Activated CD4-positive, alpha-beta memory T cell treated with anti-CD3 and anti-CD28 coated beads, Interleukin-2, amount 10 ng/mL, durations not matched to agents 7 days and 5 days (primary cell): Measurements from ENCODE around the gene CR1L. TPM values are rescaled to one million over a fixed set of nuclear protein-coding genes. Genes with fewer than 3 reads are reported as not detected.
"Not testable (repeated sequence)": the region's sequence is repeated elsewhere in the genome, so short reads cannot be mapped to it uniquely, and the experiment has no call there.

Source experiments
- CTCF ChIA-PET: fragments of 350-600 bp; sonication (Branson Sonifier 250); formaldehyde crosslinking; loops from one replicate; lab custom pipeline; 2021; ENCODE audit warnings: antibody characterized with exemption, inconsistent platforms; lab: Charles Lee
- POLR2A ChIA-PET: fragments of 350-600 bp; sonication (Branson Sonifier 250); formaldehyde crosslinking; loops from one replicate; lab custom pipeline; 2021; ENCODE audit warnings: antibody characterized with exemption; lab: Charles Lee
- DNase-seq: peaks from one replicate; pipeline ENCODE4 v3.0.0-alpha.2; 2020
- H3K27ac Mint-ChIP-seq: one replicate; pipeline ENCODE4 v1.8.0; 2021; ENCODE audit warnings: mild to moderate bottlenecking, mixed read lengths
- H3K27me3 Mint-ChIP-seq: one replicate; pipeline ENCODE4 v1.8.0; 2021; ENCODE audit warnings: mixed read lengths
- H3K36me3 Mint-ChIP-seq: one replicate; pipeline ENCODE4 v1.8.0; 2021; ENCODE audit warnings: low read depth, mixed read lengths
- H3K4me1 Mint-ChIP-seq: one replicate; pipeline ENCODE4 v1.8.0; 2021; ENCODE audit warnings: mixed read lengths
- H3K4me3 Mint-ChIP-seq: one replicate; pipeline ENCODE4 v1.8.0; 2021; ENCODE audit warnings: mild to moderate bottlenecking, mixed read lengths
- H3K9me3 Mint-ChIP-seq: one replicate; pipeline ENCODE4 v1.8.0; 2021; ENCODE audit warnings: mixed read lengths
- total RNA-seq, 2 experiments: library from RNA; stranded (reverse); gene quantifications; one replicate each; pipeline ENCODE4 v1.2.3, GENCODE V29; 2021

CR1L gene
- total RNA-seq, 2 experiments from 2014 or later = not detected

GRCh38 chr1:207673399-207673798 lies 28.5 kb downstream of the CR1L start:
- CTCF ChIA-PET = interaction anchor here (1.4 kb wide), 1 partner anchor 95 kb away, joined by 4 read pairs; no protein-coding TSS in a partner anchor
- DNase-seq = no peak
- Mint-ChIP-seq H3K27ac (no peak overlapping the region), H3K27me3 (peaks cover 56% of the 10 kb centered on the region), H3K36me3 (no peaks in the 10 kb centered on the region), H3K9me3 (no peaks in the 10 kb centered on the region), H3K4me1 (no peaks in the 10 kb centered on the region), H3K4me3 (no peak overlapping the region)
- POLR2A ChIA-PET = no interaction called here

DNA sequence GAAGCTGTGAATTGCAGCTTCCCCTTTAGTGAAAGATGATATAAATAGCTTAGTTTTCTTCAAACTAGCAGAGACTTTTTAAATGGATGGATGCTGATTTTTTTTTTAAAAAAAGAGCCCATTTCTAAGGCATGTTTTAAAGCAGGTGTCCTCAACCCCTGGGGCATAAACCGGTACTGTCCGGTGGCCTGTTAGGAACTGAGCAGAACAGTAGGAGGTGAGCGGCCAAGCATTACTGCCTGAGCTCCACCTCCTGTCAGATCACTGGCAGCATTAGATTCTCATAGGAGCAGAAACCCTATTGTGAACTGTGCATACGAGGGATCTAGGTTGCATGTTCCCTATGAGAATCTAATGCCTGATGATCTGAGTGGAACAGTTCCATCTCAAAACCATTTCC lies 31.2 kb downstream of the CR1L start:
- H3K4me3 Mint-ChIP-seq = no peak overlapping the region
- H3K4me1 Mint-ChIP-seq = no peaks in the 10 kb centered on the region
- POLR2A ChIA-PET = no interaction called here
- no peak for DNase-seq
- peaks cover 32% of the 10 kb centered on the region for H3K27me3 Mint-ChIP-seq
- no peaks in the 10 kb centered on the region for H3K9me3 Mint-ChIP-seq
- CTCF ChIA-PET = no interaction called here
- no peak overlapping the region for H3K27ac Mint-ChIP-seq
- no peaks in the 10 kb centered on the region for H3K36me3 Mint-ChIP-seq

DNA sequence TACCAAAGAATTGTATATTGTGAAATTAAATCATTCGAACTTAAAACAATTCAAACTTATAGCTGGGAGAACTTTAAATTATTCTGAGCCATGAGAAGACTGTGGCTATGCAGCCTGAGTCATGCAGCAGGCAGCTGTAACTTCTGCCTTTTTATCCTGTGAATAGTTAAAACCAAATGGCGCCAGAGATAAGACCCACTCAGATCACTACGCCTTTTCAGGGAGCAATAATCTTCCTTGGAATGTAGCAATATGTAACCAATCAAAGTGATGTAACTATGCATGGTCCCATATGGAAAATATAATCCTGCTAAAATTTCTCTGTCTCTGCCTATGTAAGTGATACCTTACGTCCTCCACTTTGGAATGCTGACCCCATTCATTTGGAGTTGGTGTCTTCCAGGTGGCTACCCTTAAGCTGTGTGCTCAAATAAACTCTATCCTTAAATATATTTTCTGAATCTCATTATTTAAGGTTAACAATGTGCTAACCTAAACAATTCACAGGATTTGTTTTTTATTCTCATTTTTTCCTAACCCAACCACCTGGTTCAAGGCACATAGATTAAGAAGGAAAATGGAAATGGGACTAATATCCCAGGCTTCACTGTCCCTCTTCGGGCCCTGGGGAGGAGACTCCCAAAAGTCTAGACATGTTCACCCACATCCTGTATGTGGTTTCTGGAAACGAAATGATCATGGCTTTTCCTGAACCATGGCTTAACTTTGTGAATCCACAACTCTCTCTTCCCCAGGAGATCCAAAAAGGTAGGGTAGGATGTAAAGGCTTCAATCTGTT lies 35.9 kb downstream of the CR1L start:
- H3K4me3 Mint-ChIP-seq, POLR2A ChIA-PET, DNase-seq, H3K9me3 Mint-ChIP-seq, H3K4me1 Mint-ChIP-seq, H3K36me3 Mint-ChIP-seq, H3K27ac Mint-ChIP-seq, CTCF ChIA-PET: not testable (repeated sequence)
- H3K27me3 Mint-ChIP-seq = peaks cover 13% of the 10 kb centered on the region

GRCh38 chr1:207682872-207683434 lies 38.0 kb downstream of the CR1L start:
- H3K4me3 Mint-ChIP-seq, DNase-seq, H3K27ac Mint-ChIP-seq, H3K4me1 Mint-ChIP-seq, H3K36me3 Mint-ChIP-seq, CTCF ChIA-PET, H3K9me3 Mint-ChIP-seq, POLR2A ChIA-PET: not testable (repeated sequence)
- H3K27me3 Mint-ChIP-seq = peaks cover 14% of the 10 kb centered on the region

DNA sequence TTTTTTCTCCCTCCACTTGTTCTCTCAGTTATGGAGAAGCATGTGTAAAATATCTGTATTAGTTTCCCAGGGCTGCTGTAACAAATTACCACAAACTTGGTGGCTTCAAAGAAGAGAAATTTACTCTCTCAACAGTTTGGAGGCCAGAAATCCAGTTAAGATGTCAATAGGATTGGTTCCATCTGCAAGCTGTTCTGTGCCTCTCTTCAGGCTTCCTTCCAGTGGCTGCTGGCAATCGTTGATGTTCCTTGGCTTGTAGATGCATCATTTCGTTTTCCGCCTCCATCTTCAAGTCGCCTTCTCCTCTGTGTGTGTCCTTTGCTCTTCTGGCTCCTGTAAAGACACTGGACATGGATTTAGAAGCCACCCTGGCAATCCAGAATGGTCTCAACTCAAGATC lies 45.6 kb downstream of the CR1L start:
- H3K36me3 Mint-ChIP-seq, H3K9me3 Mint-ChIP-seq, H3K4me1 Mint-ChIP-seq, H3K4me3 Mint-ChIP-seq, POLR2A ChIA-PET, H3K27ac Mint-ChIP-seq, DNase-seq: not testable (repeated sequence)
- CTCF ChIA-PET = interaction anchor here (1.3 kb wide), 1 partner anchor 8 kb away, joined by 7 read pairs; no protein-coding TSS in a partner anchor
- peaks cover 26% of the 10 kb centered on the region for H3K27me3 Mint-ChIP-seq

GRCh38 chr1:207691010-207691409 lies 46.1 kb downstream of the CR1L start:
- H3K4me1 Mint-ChIP-seq = no peaks in the 10 kb centered on the region
- H3K27ac Mint-ChIP-seq = no peak overlapping the region
- ChIA-PET CTCF (interaction anchor here (1.6 kb wide), 1 partner anchor 19 kb away, joined by 3 read pairs; no protein-coding TSS in a partner anchor), POLR2A (no interaction called here)
- H3K27me3 Mint-ChIP-seq = peaks cover 24% of the 10 kb centered on the region
- no peaks in the 10 kb centered on the region for H3K36me3 Mint-ChIP-seq
- no peak for DNase-seq
- H3K4me3 Mint-ChIP-seq = no peak overlapping the region
- no peaks in the 10 kb centered on the region for H3K9me3 Mint-ChIP-seq

DNA sequence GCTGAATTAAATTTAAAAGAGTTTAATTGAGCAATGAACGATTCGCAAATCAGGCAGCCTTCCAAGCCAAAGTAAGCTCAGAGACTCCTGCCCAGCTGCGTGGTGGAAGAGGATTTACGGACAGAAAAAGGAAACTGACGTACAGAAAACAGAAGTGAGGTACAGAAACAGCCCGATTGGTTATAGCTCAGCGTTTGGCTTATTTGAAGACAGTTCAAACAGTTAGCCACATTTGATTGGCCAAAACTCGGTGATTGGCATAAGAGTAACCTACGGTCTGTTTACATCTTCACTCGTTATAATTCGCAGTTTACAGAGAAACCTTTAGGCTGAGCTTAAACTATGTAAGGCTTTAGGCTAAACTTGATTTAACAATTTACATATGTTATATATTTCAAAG lies 46.9 kb downstream of the CR1L start:
- ChIA-PET CTCF (interaction anchor here (1.6 kb wide), 1 partner anchor 20 kb away, joined by 3 read pairs; no protein-coding TSS in a partner anchor), POLR2A (no interaction called here)
- no peaks in the 10 kb centered on the region for H3K9me3 Mint-ChIP-seq
- H3K4me3 Mint-ChIP-seq = no peak overlapping the region
- H3K27me3 Mint-ChIP-seq = peaks cover 24% of the 10 kb centered on the region
- DNase-seq = no peak
- no peaks in the 10 kb centered on the region for H3K4me1 Mint-ChIP-seq
- H3K27ac Mint-ChIP-seq = no peak overlapping the region
- H3K36me3 Mint-ChIP-seq = no peaks in the 10 kb centered on the region

GRCh38 chr1:207692291-207692690 lies 47.4 kb downstream of the CR1L start:
- H3K27ac Mint-ChIP-seq, H3K4me3 Mint-ChIP-seq, DNase-seq, H3K36me3 Mint-ChIP-seq, H3K9me3 Mint-ChIP-seq, H3K4me1 Mint-ChIP-seq, POLR2A ChIA-PET: not testable (repeated sequence)
- H3K27me3 Mint-ChIP-seq = peaks cover 27% of the 10 kb centered on the region
- CTCF ChIA-PET = interaction anchor here (1.6 kb wide), 1 partner anchor 20 kb away, joined by 3 read pairs; no protein-coding TSS in a partner anchor

DNA sequence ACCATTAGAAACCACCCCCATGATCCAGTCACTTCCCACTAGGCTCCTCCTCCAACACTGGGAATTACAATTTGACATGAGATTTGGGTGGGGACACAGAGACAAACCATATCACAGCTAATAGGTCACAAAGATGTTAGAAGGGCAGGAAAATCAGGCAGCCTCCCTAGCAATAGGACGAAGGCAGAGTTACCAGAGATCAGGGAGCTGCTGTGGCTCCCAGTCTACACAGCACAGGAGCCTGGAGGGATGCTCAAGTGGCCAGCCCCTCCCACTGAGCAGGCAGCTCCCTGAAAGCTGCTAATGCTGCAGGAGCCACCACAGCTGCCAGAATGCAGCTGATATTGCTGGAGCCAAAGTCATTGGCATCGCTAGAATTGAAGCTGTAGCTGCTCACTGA lies 51.0 kb downstream of the CR1L start:
- H3K27ac Mint-ChIP-seq = no peak overlapping the region
- CTCF ChIA-PET = no interaction called here
- H3K4me1 Mint-ChIP-seq = no peaks in the 10 kb centered on the region
- H3K27me3 Mint-ChIP-seq = peaks cover 17% of the 10 kb centered on the region
- POLR2A ChIA-PET = no interaction called here
- H3K9me3 Mint-ChIP-seq = no peaks in the 10 kb centered on the region
- H3K36me3 Mint-ChIP-seq = no peaks in the 10 kb centered on the region
- H3K4me3 Mint-ChIP-seq = no peak overlapping the region
- DNase-seq = no peak

DNA sequence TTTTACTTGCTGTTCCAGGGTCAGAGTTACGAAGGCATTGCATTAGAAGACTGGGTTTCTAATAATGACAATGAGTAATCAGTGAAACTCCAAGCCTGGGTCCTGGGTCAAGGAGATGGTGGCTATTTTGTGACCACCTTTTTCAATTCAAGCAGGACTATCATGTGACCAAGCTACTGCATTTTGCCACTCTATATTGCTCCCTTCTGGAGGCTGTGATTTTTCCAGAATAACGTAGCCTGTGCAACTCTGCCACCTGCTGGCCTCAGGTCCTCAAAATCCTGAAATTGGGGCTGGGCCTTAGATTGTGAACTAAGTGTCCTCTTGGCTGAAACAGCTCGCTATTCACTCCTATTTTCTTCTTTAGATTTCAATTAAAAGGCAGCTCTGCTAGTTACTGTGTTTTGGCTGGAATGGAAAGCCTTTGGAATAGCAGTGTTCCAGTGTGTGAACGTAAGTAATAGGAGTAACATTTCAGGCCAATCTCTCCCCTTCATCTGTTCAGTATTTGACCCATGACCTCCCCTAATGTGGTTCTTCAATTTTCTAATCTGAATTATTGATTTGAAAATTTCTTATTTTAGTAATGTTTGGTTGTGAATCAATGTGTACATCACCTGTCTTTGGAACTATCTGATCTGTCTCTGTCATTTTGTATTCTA lies 54.0 kb downstream of the CR1L start:
- CTCF ChIA-PET = interaction anchor here (1.0 to 2.4 kb wide), 5 partner anchors 9 to 119 kb away, joined by 3 to 12 read pairs (median 7); no protein-coding TSS in a partner anchor
- peaks cover 10% of the 10 kb centered on the region for H3K27me3 Mint-ChIP-seq
- DNase-seq = peak; percentile 43
- H3K4me1 Mint-ChIP-seq = no peaks in the 10 kb centered on the region
- no peaks in the 10 kb centered on the region for H3K36me3 Mint-ChIP-seq
- H3K4me3 Mint-ChIP-seq = no peak overlapping the region
- H3K27ac Mint-ChIP-seq = no peak overlapping the region
- H3K9me3 Mint-ChIP-seq = no peaks in the 10 kb centered on the region
- POLR2A ChIA-PET = no interaction called here

DNA sequence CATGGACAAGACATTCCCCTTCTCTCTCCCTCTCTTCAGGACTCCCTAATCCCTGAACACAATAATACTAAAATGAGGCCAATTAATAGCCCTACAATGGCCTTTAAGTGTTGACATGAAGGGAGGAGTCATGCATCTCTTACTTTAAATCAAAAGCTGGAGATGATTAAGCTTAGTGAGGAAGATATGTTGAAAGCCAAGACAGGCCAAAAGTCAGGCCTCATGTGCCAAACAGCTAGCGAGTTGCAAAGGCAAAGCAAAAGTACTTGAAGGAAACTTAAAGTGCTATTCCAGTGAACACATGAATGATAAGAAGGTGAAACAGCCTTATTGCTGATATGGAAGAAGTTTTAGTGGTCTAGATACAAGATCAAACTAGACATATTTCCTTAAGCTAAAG lies 57.4 kb downstream of the CR1L start:
- Mint-ChIP-seq H3K27ac (no peak overlapping the region), H3K27me3 (peaks cover 8% of the 10 kb centered on the region), H3K36me3 (no peaks in the 10 kb centered on the region), H3K4me1 (no peaks in the 10 kb centered on the region), H3K9me3 (no peaks in the 10 kb centered on the region), H3K4me3 (no peak overlapping the region)
- no peak for DNase-seq
- POLR2A ChIA-PET = no interaction called here
- CTCF ChIA-PET = no interaction called here

GRCh38 chr1:207703712-207704111 lies 58.8 kb downstream of the CR1L start:
- H3K27ac Mint-ChIP-seq = no peak overlapping the region
- ChIA-PET POLR2A (no interaction called here), CTCF (no interaction called here)
- H3K27me3 Mint-ChIP-seq = peaks cover 4% of the 10 kb centered on the region
- H3K36me3 Mint-ChIP-seq = no peaks in the 10 kb centered on the region
- no peak overlapping the region for H3K4me3 Mint-ChIP-seq
- DNase-seq = no peak
- H3K9me3 Mint-ChIP-seq = no peaks in the 10 kb centered on the region
- H3K4me1 Mint-ChIP-seq = no peaks in the 10 kb centered on the region

DNA sequence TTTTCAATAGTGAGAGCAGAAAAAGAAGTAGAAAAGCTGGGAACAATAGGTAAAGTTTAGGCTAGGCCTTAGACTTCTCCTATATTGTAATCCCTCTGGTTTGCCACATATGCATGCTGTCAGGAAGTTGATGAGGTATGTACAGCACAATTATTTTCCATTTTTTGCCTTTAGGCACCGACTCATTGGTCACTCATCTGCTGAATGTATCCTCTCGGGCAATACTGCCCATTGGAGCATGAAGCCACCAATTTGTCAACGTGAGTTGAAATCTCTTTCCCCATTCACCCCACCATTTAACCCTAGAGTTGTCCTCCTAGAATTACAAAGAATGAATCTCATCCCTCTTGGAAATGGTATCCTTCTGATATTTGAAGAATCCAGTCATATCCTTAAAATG lies 63.1 kb downstream of the CR1L start:
- H3K4me3 Mint-ChIP-seq, H3K4me1 Mint-ChIP-seq, H3K27me3 Mint-ChIP-seq, POLR2A ChIA-PET, H3K36me3 Mint-ChIP-seq, H3K9me3 Mint-ChIP-seq, H3K27ac Mint-ChIP-seq, CTCF ChIA-PET, DNase-seq: not testable (repeated sequence)
